Measurements from ENCODE around the gene CNIH3. TPM values are rescaled to one million over a fixed set of nuclear protein-coding genes. Genes with fewer than 3 reads are reported as not detected.

The CNIH3 gene
- total RNA-seq, 6 donors from 2014 or later: 0.39 to 4.2 (median 2.1) TPM

DNA sequence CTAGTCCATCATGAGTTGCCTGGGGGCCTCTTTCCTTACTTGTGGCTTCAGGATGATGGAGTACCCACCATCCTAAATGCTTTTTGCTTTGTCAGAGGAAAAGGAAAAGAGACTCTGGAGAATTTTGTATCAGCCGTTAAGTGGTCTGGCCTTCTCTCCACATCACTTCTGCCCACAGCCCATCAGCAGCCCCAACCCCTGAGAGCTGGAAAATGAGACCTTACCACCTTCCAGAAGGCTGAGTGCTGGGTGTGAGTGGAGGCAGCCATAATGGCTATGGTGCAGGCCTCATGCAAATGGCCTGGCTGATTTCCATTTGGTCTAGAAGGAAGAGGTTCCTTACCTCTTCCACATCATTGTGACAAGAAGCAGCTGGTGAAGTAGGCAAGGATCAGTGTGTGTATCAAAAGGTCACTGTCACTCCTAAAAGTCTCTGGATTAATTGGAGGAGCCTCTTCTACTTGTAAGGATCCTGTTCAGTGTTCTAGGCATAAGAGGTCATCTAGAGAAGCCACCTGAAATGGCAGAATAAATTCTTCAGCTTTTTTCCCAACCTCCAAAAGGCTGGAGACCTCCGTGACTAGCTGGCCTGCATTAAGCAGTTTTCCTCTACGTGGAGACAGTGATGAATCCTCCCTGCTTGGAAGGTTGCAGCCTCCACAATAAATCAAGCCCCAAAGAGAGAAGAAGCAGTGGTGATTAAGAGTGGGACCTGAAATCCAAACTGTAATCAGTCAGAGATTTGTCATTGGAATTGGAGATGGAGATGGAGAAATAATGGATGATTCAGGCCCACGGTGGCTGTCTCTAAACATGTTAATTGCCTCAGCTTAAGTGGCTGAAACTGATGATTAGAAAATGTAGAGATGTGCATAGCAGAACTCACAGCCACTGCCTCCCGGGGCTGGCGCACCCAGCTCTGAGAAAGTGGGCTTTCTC is 111.5 kb downstream of the CNIH3 start:
- no peak for TF ChIP-seq POLR2A (IDR thresholded peaks at IDR 0.05)
- TF ChIP-seq POLR2AphosphoS5 (IDR thresholded peaks at IDR 0.05): no peak
- no peak for TF ChIP-seq EP300 (IDR thresholded peaks at IDR 0.05)
- TF ChIP-seq, protein P1, sequence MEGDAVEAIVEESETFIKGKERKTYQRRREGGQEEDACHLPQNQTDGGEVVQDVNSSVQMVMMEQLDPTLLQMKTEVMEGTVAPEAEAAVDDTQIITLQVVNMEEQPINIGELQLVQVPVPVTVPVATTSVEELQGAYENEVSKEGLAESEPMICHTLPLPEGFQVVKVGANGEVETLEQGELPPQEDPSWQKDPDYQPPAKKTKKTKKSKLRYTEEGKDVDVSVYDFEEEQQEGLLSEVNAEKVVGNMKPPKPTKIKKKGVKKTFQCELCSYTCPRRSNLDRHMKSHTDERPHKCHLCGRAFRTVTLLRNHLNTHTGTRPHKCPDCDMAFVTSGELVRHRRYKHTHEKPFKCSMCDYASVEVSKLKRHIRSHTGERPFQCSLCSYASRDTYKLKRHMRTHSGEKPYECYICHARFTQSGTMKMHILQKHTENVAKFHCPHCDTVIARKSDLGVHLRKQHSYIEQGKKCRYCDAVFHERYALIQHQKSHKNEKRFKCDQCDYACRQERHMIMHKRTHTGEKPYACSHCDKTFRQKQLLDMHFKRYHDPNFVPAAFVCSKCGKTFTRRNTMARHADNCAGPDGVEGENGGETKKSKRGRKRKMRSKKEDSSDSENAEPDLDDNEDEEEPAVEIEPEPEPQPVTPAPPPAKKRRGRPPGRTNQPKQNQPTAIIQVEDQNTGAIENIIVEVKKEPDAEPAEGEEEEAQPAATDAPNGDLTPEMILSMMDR (IDR thresholded peaks at IDR 0.05): no peak
- DNase-seq (no peak), ATAC-seq (ENCODE audit: low FRiP score in 2 of 2) (peak in 1 of 2 donors; percentile 52)
- Histone ChIP-seq H3K4me3 (no peak overlapping the region), H3K27me3 (no peaks in the 10 kb centered on the region), H3K36me3 (no peaks in the 10 kb centered on the region), H3K4me1 (no peaks in the 10 kb centered on the region), H3K27ac (no peak overlapping the region), H3K9me3 (no peaks in the 10 kb centered on the region)
- 83 to 88% methylated on average over 6 of the region's 6 CpGs for WGBS, 2 donors

DNA sequence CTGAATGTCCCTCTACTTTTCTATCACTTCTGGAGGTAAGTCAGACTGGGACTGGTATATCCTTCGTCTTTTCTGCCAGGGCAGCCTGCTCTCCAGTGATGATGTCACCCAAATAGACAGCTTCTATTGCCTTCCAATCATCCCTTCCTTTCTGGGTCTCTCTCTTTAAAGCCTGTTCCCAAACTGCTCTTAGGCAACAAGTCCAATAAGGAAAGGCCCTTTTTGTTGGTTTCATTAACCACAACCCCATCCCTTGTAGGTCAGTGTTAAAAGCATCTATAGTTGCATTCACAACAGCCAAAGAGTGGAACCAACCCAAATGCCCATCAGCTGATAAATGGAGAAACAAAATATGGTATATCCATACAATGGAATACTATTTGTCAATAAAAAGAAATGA is 114.4 kb downstream of the CNIH3 start:
- no peaks in the 10 kb centered on the region for H3K36me3 ChIP-seq
- WGBS, 2 donors: 85 to 89% methylated on average over 1 of the region's 1 CpG
- H3K4me1 ChIP-seq: peaks cover 0 to 5% (median 2%) of the 10 kb centered on the region in 4 donors
- no peak for ATAC-seq (ENCODE audit: low FRiP score in 2 of 2)
- no peak overlapping the region for H3K4me3 ChIP-seq
- no peaks in the 10 kb centered on the region for H3K27me3 ChIP-seq
- no peak for DNase-seq
- H3K27ac ChIP-seq: no peak overlapping the region
- H3K9me3 ChIP-seq: no peaks in the 10 kb centered on the region
- TF ChIP-seq, protein P1 (IDR thresholded peaks at IDR 0.05): no peak
- TF ChIP-seq POLR2AphosphoS5 (IDR thresholded peaks at IDR 0.05): no peak
- TF ChIP-seq EP300 (IDR thresholded peaks at IDR 0.05): no peak
- TF ChIP-seq POLR2A (IDR thresholded peaks at IDR 0.05): no peak

DNA sequence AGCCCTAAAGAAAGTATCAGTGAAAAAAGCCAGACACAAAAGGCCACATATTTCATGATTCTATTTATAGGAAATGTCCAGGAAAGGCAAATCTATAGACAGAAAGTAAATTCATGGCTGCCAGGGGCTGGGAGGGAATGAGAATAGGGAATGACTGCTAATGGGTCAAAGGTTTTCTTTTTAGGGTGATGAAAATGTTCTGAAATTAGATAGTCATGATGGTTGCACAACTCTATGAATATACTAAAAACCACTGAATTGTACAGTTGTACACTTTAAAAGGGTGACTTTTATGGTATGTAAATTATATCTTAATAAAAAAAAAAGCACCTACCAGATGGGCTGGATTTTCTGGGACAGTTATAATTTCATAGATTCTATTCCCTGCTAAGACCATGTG is 114.8 kb downstream of the CNIH3 start:
- peaks cover 0 to 5% (median 2%) of the 10 kb centered on the region in 4 donors for H3K4me1 ChIP-seq
- H3K9me3 ChIP-seq: no peaks in the 10 kb centered on the region
- TF ChIP-seq POLR2AphosphoS5 (IDR thresholded peaks at IDR 0.05) (no peak), POLR2A (IDR thresholded peaks at IDR 0.05) (no peak), EP300 (IDR thresholded peaks at IDR 0.05) (no peak)
- TF ChIP-seq, protein P1 (IDR thresholded peaks at IDR 0.05): no peak
- H3K4me3 ChIP-seq: no peak overlapping the region
- H3K27ac ChIP-seq: no peak overlapping the region
- DNase-seq: no peak
- H3K27me3 ChIP-seq: no peaks in the 10 kb centered on the region
- no peaks in the 10 kb centered on the region for H3K36me3 ChIP-seq
- ATAC-seq (ENCODE audit: low FRiP score in 2 of 2): no peak

DNA sequence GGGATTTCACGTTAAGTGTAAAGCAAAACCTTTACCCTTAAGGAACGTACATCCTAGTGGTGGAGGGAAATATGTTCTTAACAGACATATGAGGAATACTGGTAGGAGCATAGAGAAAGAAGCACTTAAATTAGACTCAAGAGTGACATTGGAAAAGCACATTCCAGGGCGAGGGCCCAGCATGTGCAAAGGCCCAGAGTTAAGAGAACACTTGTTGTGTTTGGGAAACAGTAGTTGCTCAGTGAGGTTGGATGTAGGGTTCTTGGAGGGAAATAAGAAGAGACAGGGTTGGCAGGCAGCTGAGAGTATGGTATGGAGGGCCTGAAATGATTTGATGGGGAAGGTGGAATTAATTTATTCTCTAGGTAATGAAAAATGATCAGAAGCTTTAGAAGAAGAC is 115.5 kb downstream of the CNIH3 start:
- H3K9me3 ChIP-seq: no peaks in the 10 kb centered on the region
- peaks cover 0 to 5% (median 2%) of the 10 kb centered on the region in 4 donors for H3K4me1 ChIP-seq
- no peaks in the 10 kb centered on the region for H3K27me3 ChIP-seq
- H3K27ac ChIP-seq: no peak overlapping the region
- no peak overlapping the region for H3K4me3 ChIP-seq
- no peak for TF ChIP-seq POLR2AphosphoS5 (IDR thresholded peaks at IDR 0.05)
- no peak for TF ChIP-seq POLR2A (IDR thresholded peaks at IDR 0.05)
- DNase-seq (no peak), ATAC-seq (ENCODE audit: low FRiP score in 2 of 2) (no peak)
- WGBS, 2 donors: 56 to 61% methylated on average over 3 of the region's 3 CpGs
- H3K36me3 ChIP-seq: no peaks in the 10 kb centered on the region

DNA sequence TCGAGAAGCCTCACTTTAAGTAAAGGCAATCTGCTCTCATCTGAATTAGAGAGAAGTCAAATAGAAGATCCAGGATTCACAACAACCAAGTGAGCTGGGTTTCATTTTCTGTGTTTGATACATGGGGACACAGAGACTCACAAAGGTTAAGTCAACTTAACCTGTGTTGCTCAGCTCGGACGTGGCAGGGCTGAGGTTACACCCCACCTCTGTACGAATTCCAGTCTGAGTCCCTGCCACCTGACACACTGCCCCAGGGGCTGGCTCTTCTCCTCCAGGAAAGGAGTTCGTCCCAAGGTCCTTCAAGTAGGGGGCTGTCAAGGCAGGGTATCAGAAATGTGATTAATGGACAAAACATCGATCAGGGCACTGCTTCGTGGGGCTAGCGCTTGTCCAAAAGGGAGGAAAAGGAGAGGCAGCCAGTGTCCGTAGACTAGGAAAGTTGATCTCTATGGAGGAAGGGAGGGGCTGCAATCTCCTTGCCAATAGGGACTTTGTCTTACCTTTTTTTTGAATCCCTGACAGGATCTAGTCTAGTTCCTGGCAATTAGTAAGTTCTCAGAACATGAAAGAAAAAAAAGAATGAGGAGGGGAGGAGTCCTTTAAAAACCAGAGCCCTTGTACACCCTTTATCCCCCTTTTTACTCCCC is 116.4 kb downstream of the CNIH3 start:
- ATAC-seq (ENCODE audit: low FRiP score in 2 of 2) (no peak), DNase-seq (no peak)
- WGBS, 2 donors: 62 to 74% methylated on average over 9 of the region's 9 CpGs
- no peaks in the 10 kb centered on the region for H3K27me3 ChIP-seq
- H3K4me1 ChIP-seq: peaks cover 0 to 5% (median 2%) of the 10 kb centered on the region in 4 donors
- no peaks in the 10 kb centered on the region for H3K36me3 ChIP-seq
- no peak overlapping the region for H3K27ac ChIP-seq
- no peak overlapping the region for H3K4me3 ChIP-seq
- TF ChIP-seq POLR2A (IDR thresholded peaks at IDR 0.05): no peak
- no peak for TF ChIP-seq POLR2AphosphoS5 (IDR thresholded peaks at IDR 0.05)
- TF ChIP-seq, protein P1 (IDR thresholded peaks at IDR 0.05): no peak
- TF ChIP-seq EP300 (IDR thresholded peaks at IDR 0.05): no peak
- no peaks in the 10 kb centered on the region for H3K9me3 ChIP-seq

Measured in upper lobe of left lung (tissue), 6 donors.